Measurements from ENCODE around the gene PILRB.
A peak's percentile ranks its signal among the peaks of the same experiment; 100 is the strongest.

Gene PILRB

GRCh38 chr7:100407285-100408180 is 49.6 kb downstream of the PILRB start:
- peak; percentile 77 for DNase-seq

- no peak for DNase-seq
Measured at GRCh38 chr7:100411101-100411500, 53.2 kb downstream of the PILRB start.

- no peak for DNase-seq
Measured at GRCh38 chr7:100413346-100413745, 55.4 kb downstream of the PILRB start.

- DNase-seq: no peak
Measured at GRCh38 chr7:100413889-100414288, 56.0 kb downstream of the PILRB start.

- DNase-seq: no peak
Measured at GRCh38 chr7:100415448-100415847, 57.5 kb downstream of the PILRB start.

Data from fibroblast of skin of back (primary cell).